Fibroblast of villous mesenchyme (primary cell): Measurements from ENCODE around the gene PRPS1. TPM values are rescaled to one million over a fixed set of nuclear protein-coding genes. Genes with fewer than 3 reads are reported as not detected.
A peak's percentile ranks its signal among the peaks of the same experiment; 100 is the strongest.

Experiments
- DNase-seq: peaks from one replicate; pipeline ENCODE4 v3.0.0-alpha.2; 2010; ENCODE audit warnings: low read depth
- H3K4me3 ChIP-seq: 2 replicates; pipeline ENCODE4 v1.5.1; 2011; ENCODE audit warnings: low read depth, mild to moderate bottlenecking, low read length
- CTCF ChIP-seq: IDR thresholded peaks from 2 replicates; pipeline ENCODE4 v1.5.1; 2012; ENCODE audit warnings: low read depth, mild to moderate bottlenecking, low read length; ENCODE audit not compliant: insufficient read depth
- total RNA-seq: library from RNA; depleted of rRNA; stranded (reverse); fragments of >200 nt; gene quantifications from 2 replicates; pipeline ENCODE4 v1.2.3, GENCODE V29; 2012

PRPS1 gene
- total RNA-seq: 34.1 and 76.9 TPM in 2 replicates

GRCh38 chrX:107627838-107628661 is at the start of gene PRPS1:
PRPS1 (plus strand) TSS chrX:107628510; CDS start chrX:107628629, 119 bp downstream.
- peak within 1 kb of the TSS; percentile 79 for H3K4me3 ChIP-seq
- peak; percentile 94 for DNase-seq
- TF ChIP-seq CTCF: no peak

- no peak overlapping the region for H3K4me3 ChIP-seq
- TF ChIP-seq CTCF: no peak
- no peak for DNase-seq
Observed at GRCh38 chrX:107579956-107580355, 48.4 kb upstream of the PRPS1 start.

- TF ChIP-seq CTCF: no peak
- DNase-seq: no peak
- H3K4me3 ChIP-seq: no peak overlapping the region
Observed at GRCh38 chrX:107581923-107582322, 46.4 kb upstream of the PRPS1 start.

GRCh38 chrX:107589243-107589642 is 39.1 kb upstream of the PRPS1 start:
- no peak overlapping the region for H3K4me3 ChIP-seq
- no peak for DNase-seq
- no peak for TF ChIP-seq CTCF

- DNase-seq: no peak
- no peak for TF ChIP-seq CTCF
- no peak overlapping the region for H3K4me3 ChIP-seq
Observed at GRCh38 chrX:107596651-107597050, 31.7 kb upstream of the PRPS1 start.

- TF ChIP-seq CTCF: no peak
- no peak overlapping the region for H3K4me3 ChIP-seq
- no peak for DNase-seq
Observed at GRCh38 chrX:107597264-107597663, 31.0 kb upstream of the PRPS1 start.
